PC-3 (cell line): ENCODE data around the gene DDAH2.

Experiments used
- CTCF ChIP-seq: fragments of 300-600 bp; sonication (generic); conservative IDR thresholded peaks from 2 replicates; pipeline ENCODE4 v1.5.1; 2017; ENCODE audit warnings: antibody characterized with exemption, low read depth, mild to moderate bottlenecking, low read length
- EZH2 ChIP-seq: fragments of 300-600 bp; sonication (generic); IDR thresholded peaks from one replicate; pipeline ENCODE4 v1.6.1; 2017; ENCODE audit warnings: antibody characterized with exemption, mild to moderate bottlenecking, low read length; ENCODE audit not compliant: unreplicated experiment
- EZH2phosphoT487 ChIP-seq: fragments of 300-600 bp; sonication (generic); IDR thresholded peaks from 2 replicates; pipeline ENCODE4 v1.6.1; 2018; ENCODE audit warnings: mild to moderate bottlenecking, antibody characterized with exemption, low read length, borderline replicate concordance

GRCh38 chr6:31729515-31729978 is 448 bp upstream of the DDAH2 start:
- peak; percentile 88; the same call in 1 of the 2 replicates for TF ChIP-seq CTCF
- no peak for TF ChIP-seq EZH2
- TF ChIP-seq EZH2phosphoT487 = no peak
